NB4 (cell line): ENCODE results near the gene ADAMTSL3.

Experiments used
- CTCF ChIP-seq: IDR thresholded peaks from one replicate; pipeline ENCODE4 v1.5.1; 2012; ENCODE audit warnings: low read depth, low read length
- MYC ChIP-seq: IDR thresholded peaks from 2 replicates; pipeline ENCODE4 v1.6.1; 2011; ENCODE audit warnings: low read depth, low read length
- POLR2A ChIP-seq: IDR thresholded peaks from 2 replicates; pipeline ENCODE4 v1.6.1; 2011; ENCODE audit warnings: mild to moderate bottlenecking; ENCODE audit not compliant: insufficient read length; ENCODE audit errors: extremely low read depth
- TF ChIP-seq, protein P1 (sequence below): IDR thresholded peaks from 2 replicates; pipeline ENCODE4 v1.6.1; 2011; ENCODE audit warnings: low read depth, low read length

DNA sequence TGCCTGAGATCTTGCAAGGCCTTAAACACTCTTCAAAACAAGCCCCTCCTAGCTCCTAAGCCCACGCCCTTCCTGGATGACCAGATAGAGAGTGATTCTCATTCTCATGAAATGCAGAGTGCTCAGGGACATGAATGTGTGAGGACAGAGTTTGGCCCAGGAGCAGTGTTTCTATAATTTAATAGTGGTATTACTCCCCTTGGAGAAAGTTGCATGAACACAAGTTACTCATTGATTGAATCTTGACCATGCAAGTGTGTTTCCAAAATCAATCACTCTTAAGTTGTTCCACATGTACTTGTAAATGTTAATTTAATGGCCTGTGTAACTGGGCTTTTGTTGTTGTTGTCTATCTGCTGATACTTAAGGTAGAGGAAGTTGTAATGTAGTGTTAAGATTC lies 181.6 kb downstream of the ADAMTSL3 start:
- TF ChIP-seq POLR2A, result no peak
- TF ChIP-seq CTCF, result no peak
- TF ChIP-seq, protein P1, sequence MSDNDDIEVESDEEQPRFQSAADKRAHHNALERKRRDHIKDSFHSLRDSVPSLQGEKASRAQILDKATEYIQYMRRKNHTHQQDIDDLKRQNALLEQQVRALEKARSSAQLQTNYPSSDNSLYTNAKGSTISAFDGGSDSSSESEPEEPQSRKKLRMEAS, result no peak
- no peak for TF ChIP-seq MYC
